AG09309 (cell line): Measurements from ENCODE around the gene ZNF367.
"Not testable (repeated sequence)": the region's sequence is repeated elsewhere in the genome, so short reads cannot be mapped to it uniquely, and the experiment has no call there.

Experiments used
- DNase-seq: peaks from one replicate; pipeline ENCODE4 v3.0.0-alpha.2; 2010; ENCODE audit warnings: low read depth
- H3K4me3 ChIP-seq: 2 replicates; pipeline ENCODE4 v1.5.1; 2011; ENCODE audit warnings: mild to moderate bottlenecking, low read depth, low read length, moderate library complexity; ENCODE audit not compliant: control insufficient read depth
- TF ChIP-seq, protein P1 (sequence below): IDR thresholded peaks from 2 replicates; pipeline ENCODE4 v1.5.1; 2011; ENCODE audit warnings: mild to moderate bottlenecking, low read depth, low read length, inconsistent platforms; ENCODE audit not compliant: insufficient read depth, control insufficient read depth; ENCODE audit errors: missing control alignments

The ZNF367 gene

DNA sequence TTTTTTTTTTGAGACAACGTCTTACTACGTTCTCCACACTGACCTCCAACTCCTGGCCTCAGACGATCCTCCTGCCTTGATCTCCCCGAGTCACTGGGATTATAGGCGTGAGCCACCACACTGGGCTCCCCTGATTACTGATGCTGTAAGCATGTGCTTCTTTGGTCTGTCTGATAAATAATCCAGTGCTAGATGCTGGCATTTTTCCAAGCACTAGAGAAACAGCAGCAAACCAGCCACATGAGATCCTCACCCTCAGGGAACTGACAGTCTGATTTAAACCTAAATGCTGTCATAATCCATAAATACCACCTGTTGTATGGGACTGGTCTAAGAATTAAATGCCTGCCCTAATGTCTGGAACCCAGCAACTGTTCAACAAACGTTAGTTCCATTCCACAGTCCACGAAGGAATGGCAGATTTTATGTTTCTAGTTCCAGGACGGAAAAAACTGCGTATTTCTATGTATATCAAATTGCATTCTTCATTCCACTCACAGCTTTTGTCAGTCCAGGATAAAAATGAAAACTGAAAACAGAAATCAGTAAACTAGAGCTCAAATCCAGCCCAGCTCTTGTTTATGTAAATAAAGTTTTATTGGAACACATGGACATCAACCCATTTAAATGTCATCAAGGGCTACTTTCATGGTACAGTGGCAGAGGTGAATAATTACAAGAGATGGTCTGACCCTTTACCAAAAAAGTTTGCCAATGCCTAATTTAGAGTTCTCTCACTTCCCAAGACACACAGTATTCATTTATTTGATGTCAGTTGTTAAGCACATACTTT is 54.8 kb downstream of the ZNF367 start:
- TF ChIP-seq, protein P1, sequence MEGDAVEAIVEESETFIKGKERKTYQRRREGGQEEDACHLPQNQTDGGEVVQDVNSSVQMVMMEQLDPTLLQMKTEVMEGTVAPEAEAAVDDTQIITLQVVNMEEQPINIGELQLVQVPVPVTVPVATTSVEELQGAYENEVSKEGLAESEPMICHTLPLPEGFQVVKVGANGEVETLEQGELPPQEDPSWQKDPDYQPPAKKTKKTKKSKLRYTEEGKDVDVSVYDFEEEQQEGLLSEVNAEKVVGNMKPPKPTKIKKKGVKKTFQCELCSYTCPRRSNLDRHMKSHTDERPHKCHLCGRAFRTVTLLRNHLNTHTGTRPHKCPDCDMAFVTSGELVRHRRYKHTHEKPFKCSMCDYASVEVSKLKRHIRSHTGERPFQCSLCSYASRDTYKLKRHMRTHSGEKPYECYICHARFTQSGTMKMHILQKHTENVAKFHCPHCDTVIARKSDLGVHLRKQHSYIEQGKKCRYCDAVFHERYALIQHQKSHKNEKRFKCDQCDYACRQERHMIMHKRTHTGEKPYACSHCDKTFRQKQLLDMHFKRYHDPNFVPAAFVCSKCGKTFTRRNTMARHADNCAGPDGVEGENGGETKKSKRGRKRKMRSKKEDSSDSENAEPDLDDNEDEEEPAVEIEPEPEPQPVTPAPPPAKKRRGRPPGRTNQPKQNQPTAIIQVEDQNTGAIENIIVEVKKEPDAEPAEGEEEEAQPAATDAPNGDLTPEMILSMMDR, result no peak
- DNase-seq, result no peak
- no peak overlapping the region for H3K4me3 ChIP-seq

DNA sequence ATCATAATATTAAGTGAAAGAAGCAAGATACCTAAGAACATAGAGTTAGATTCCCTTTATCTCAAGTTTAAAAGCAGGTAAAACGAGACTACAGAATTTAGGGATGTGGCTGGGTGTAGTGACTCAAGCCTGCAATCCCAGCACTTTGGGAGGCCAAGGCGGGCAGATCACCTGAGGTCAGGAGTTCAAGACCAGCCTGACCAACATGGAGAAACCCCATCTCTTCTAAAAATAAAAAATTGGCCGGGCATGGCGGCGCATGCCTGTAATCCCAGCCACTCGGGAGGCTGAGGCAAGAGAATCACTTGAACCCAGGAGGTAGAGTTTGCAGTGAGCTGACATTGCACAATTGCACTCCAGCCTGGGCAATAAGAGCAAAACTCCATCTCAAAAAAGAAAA is 56.1 kb downstream of the ZNF367 start:
- not testable (repeated sequence) for H3K4me3 ChIP-seq, DNase-seq

DNA sequence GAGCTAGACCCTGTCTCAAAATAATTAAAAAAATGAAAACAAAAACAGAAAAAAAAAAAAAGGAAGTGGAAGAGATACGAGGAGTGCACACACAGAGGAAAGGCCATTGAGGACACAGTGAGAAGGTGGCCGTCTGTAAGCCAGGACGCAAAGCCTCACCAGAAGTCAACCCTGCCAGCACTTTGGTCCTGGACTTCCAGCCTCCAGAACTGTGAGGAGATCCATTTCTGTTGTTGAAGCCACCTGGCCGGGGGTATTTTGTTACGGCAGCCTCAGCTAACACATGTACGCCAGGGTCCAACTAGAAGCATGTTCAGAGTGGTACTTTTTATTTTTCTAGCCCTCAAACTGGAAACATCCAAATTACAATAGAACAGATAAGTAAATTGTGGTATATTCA is 56.5 kb downstream of the ZNF367 start:
- no peak overlapping the region for H3K4me3 ChIP-seq
- DNase-seq, result no peak
- TF ChIP-seq, protein P1, result no peak

DNA sequence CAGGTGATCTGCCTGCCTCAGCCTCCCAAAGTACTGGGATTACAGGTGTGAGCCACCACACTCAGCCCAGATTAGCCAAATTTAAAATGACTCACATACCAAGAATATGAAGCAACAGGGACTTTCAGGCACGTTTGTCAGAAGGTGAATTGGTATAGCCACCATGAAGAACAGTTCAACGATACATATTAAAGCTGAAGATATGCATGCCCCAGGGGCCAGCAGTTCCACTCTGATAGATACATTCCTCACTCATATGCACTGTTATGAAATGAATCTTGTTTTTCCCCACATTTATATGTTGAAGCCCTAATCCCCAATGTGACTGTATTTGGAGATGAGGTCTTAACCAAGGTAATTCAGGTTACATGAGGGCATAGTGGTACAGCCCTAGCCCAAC is 57.2 kb downstream of the ZNF367 start:
- no peak for DNase-seq
- H3K4me3 ChIP-seq, result no peak overlapping the region
- TF ChIP-seq, protein P1, result no peak

GRCh38 chr9:96360523-96360922 is 57.6 kb downstream of the ZNF367 start:
- DNase-seq, H3K4me3 ChIP-seq: not testable (repeated sequence)

- TF ChIP-seq, protein P1, result no peak
- no peak overlapping the region for H3K4me3 ChIP-seq
- no peak for DNase-seq
Measured at GRCh38 chr9:96350866-96351265, 67.3 kb downstream of the ZNF367 start.

- no peak for DNase-seq
Measured at GRCh38 chr9:96348261-96348660, 69.9 kb downstream of the ZNF367 start.

More at GRCh38 chr9:96348261-96348660, 69.9 kb downstream of the ZNF367 start:
- no peak overlapping the region for H3K4me3 ChIP-seq
- TF ChIP-seq, protein P1, result no peak
